HepG2 (cell line): Measurements from ENCODE around the gene SENP5. TPM values are rescaled to one million over a fixed set of nuclear protein-coding genes. Genes with fewer than 3 reads are reported as not detected.

Experiments
- CENPX ChIP-seq: sonication (generic); formaldehyde crosslinking; IDR thresholded peaks from 2 replicates; pipeline ENCODE4 v1.9.0; 2021; ENCODE audit warnings: mild to moderate bottlenecking, missing genetic modification reagents, moderate library complexity
- KAT8 ChIP-seq: IDR thresholded peaks from 2 replicates; pipeline ENCODE4 v1.6.1; 2016; ENCODE audit warnings: missing genetic modification reagents, missing compliant biosample characterization
- MED1 ChIP-seq: sonication (generic); formaldehyde crosslinking; IDR thresholded peaks from 2 replicates; pipeline ENCODE4 v1.4.0; 2020; ENCODE audit warnings: missing genetic modification reagents
- ZFYVE20 ChIP-seq: sonication (generic); formaldehyde crosslinking; IDR thresholded peaks from 2 replicates; pipeline ENCODE4 v1.8.0; 2023; ENCODE audit warnings: low read depth, mild to moderate bottlenecking, moderate library complexity, missing genetic modification reagents, borderline replicate concordance
- ZNF10 ChIP-seq: sonication (generic); formaldehyde crosslinking; IDR thresholded peaks from 2 replicates; pipeline ENCODE4 v1.4.0; 2020; ENCODE audit warnings: mild to moderate bottlenecking, low read depth, missing genetic modification reagents, borderline replicate concordance
- ZNF333 ChIP-seq: sonication (generic); formaldehyde crosslinking; IDR thresholded peaks from 2 replicates; pipeline ENCODE4 v1.4.0; 2020; ENCODE audit warnings: mild to moderate bottlenecking, missing genetic modification reagents, borderline replicate concordance
- ZNF746 ChIP-seq: sonication (generic); formaldehyde crosslinking; IDR thresholded peaks from 2 replicates; pipeline ENCODE4 v1.8.0; 2022; ENCODE audit warnings: mild to moderate bottlenecking, missing genetic modification reagents
- polyA plus RNA-seq, 8 experiments: library from polyadenylated mRNA; depleted of rRNA in 3 of 8; stranded (reverse) in 7 of 8; unstranded in 1 of 8; fragments of >200 nt; fragmentation: Illumina TruSeq in 4 of 8; extraction: Trizol in 4 of 8; gene quantifications; 2 replicates each; pipeline versions ENCODE4 v1.2.1 to v1.2.3, GENCODE V29; 2011 to 2016; ENCODE audit warnings: low read depth in 4 of 8, missing spikeins in 1 of 8, mixed read lengths in 1 of 8; ENCODE audit not compliant: insufficient read depth in 1 of 8
- total RNA-seq, 5 experiments: library from RNA; depleted of rRNA; stranded (reverse); fragments of >200 nt; fragmentation: Illumina TruSeq; extraction: Trizol; gene quantifications; 2 replicates each; pipeline ENCODE4 v1.2.3, GENCODE V29; 2016; ENCODE audit warnings: low read depth in 1 of 5
- TF ChIP-seq, protein P1 (sequence below): sonication (generic); formaldehyde crosslinking; IDR thresholded peaks from 2 replicates; pipeline ENCODE4 v1.4.0; 2020; ENCODE audit warnings: missing genetic modification reagents, borderline replicate concordance
- TF ChIP-seq, protein P2 (sequence below): sonication (generic); formaldehyde crosslinking; conservative IDR thresholded peaks from 2 replicates; pipeline ENCODE4 v1.8.1; 2023; ENCODE audit warnings: missing genetic modification reagents
- TF ChIP-seq, protein P3 (sequence below): sonication (generic); formaldehyde crosslinking; IDR thresholded peaks from 2 replicates; pipeline ENCODE4 v1.5.0; 2020; ENCODE audit warnings: mild to moderate bottlenecking, missing genetic modification reagents, borderline replicate concordance
- TF ChIP-seq, protein P4 (sequence below): sonication (generic); formaldehyde crosslinking; IDR thresholded peaks from 2 replicates; pipeline ENCODE4 v1.4.0; 2020; ENCODE audit warnings: missing genetic modification reagents
- TF ChIP-seq, protein P5 (sequence below): IDR thresholded peaks from 2 replicates; pipeline ENCODE4 v1.6.1; 2016; ENCODE audit warnings: low read depth, borderline replicate concordance

Gene SENP5
- total and polyA plus RNA-seq, 2 of the 13 experiments (the other 11 are each of a cell fraction or from before 2014, with no cell fraction given): 17.6 to 30.9 TPM

DNA sequence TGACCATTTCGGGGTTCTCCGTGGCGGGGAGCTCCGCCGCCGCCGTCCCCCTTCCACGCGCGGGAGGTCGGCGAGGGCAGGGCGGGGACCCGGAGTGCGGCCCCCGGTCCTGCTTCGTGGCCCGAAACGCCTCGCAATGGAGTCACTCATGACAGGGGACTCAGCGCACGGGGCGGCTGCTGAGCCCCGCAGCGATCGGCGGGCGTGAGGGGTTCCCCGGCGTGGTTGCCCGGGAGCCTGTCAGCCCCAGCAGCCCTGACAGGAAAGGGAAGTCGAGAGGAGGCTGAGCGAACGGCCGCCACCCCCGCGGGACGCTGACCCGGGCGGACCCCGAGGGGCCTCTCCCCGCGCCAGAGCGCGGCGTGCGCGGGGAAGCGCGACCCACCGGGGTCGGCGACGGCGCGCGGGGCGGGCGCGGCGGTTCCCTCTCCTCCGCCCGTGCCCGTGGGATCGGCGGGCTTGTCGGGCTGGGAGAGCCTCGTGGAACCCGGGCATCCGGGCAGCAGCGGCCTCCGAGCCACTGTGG lies 101.5 kb downstream of the SENP5 start (continued):
- TF ChIP-seq, protein P1, sequence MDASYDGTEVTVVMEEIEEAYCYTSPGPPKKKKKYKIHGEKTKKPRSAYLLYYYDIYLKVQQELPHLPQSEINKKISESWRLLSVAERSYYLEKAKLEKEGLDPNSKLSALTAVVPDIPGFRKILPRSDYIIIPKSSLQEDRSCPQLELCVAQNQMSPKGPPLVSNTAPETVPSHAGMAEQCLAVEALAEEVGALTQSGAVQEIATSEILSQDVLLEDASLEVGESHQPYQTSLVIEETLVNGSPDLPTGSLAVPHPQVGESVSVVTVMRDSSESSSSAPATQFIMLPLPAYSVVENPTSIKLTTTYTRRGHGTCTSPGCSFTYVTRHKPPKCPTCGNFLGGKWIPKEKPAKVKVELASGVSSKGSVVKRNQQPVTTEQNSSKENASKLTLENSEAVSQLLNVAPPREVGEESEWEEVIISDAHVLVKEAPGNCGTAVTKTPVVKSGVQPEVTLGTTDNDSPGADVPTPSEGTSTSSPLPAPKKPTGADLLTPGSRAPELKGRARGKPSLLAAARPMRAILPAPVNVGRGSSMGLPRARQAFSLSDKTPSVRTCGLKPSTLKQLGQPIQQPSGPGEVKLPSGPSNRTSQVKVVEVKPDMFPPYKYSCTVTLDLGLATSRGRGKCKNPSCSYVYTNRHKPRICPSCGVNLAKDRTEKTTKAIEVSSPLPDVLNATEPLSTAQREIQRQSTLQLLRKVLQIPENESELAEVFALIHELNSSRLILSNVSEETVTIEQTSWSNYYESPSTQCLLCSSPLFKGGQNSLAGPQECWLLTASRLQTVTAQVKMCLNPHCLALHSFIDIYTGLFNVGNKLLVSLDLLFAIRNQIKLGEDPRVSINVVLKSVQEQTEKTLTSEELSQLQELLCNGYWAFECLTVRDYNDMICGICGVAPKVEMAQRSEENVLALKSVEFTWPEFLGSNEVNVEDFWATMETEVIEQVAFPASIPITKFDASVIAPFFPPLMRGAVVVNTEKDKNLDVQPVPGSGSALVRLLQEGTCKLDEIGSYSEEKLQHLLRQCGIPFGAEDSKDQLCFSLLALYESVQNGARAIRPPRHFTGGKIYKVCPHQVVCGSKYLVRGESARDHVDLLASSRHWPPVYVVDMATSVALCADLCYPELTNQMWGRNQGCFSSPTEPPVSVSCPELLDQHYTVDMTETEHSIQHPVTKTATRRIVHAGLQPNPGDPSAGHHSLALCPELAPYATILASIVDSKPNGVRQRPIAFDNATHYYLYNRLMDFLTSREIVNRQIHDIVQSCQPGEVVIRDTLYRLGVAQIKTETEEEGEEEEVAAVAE (CRISPR knock-in tag): peak; percentile 23; the same call in 1 of the 2 replicates
- TF ChIP-seq, protein P2, sequence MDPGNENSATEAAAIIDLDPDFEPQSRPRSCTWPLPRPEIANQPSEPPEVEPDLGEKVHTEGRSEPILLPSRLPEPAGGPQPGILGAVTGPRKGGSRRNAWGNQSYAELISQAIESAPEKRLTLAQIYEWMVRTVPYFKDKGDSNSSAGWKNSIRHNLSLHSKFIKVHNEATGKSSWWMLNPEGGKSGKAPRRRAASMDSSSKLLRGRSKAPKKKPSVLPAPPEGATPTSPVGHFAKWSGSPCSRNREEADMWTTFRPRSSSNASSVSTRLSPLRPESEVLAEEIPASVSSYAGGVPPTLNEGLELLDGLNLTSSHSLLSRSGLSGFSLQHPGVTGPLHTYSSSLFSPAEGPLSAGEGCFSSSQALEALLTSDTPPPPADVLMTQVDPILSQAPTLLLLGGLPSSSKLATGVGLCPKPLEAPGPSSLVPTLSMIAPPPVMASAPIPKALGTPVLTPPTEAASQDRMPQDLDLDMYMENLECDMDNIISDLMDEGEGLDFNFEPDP: peak; percentile 69; the same call in 1 of the 2 replicates
- TF ChIP-seq CENPX (CRISPR knock-in tag) (no peak), ZFYVE20 (CRISPR knock-in tag) (0 out of 2 replicates have a peak, but pooled peaks have one; percentile 31), ZNF333 (CRISPR knock-in tag) (0 out of 2 replicates have a peak, but pooled peaks have one; percentile 49), KAT8 (no peak), ZNF746 (CRISPR knock-in tag) (no peak), MED1 (CRISPR knock-in tag) (0 out of 2 replicates have a peak, but pooled peaks have one; percentile 19), ZNF10 (CRISPR knock-in tag) (no peak)
- TF ChIP-seq, protein P3, sequence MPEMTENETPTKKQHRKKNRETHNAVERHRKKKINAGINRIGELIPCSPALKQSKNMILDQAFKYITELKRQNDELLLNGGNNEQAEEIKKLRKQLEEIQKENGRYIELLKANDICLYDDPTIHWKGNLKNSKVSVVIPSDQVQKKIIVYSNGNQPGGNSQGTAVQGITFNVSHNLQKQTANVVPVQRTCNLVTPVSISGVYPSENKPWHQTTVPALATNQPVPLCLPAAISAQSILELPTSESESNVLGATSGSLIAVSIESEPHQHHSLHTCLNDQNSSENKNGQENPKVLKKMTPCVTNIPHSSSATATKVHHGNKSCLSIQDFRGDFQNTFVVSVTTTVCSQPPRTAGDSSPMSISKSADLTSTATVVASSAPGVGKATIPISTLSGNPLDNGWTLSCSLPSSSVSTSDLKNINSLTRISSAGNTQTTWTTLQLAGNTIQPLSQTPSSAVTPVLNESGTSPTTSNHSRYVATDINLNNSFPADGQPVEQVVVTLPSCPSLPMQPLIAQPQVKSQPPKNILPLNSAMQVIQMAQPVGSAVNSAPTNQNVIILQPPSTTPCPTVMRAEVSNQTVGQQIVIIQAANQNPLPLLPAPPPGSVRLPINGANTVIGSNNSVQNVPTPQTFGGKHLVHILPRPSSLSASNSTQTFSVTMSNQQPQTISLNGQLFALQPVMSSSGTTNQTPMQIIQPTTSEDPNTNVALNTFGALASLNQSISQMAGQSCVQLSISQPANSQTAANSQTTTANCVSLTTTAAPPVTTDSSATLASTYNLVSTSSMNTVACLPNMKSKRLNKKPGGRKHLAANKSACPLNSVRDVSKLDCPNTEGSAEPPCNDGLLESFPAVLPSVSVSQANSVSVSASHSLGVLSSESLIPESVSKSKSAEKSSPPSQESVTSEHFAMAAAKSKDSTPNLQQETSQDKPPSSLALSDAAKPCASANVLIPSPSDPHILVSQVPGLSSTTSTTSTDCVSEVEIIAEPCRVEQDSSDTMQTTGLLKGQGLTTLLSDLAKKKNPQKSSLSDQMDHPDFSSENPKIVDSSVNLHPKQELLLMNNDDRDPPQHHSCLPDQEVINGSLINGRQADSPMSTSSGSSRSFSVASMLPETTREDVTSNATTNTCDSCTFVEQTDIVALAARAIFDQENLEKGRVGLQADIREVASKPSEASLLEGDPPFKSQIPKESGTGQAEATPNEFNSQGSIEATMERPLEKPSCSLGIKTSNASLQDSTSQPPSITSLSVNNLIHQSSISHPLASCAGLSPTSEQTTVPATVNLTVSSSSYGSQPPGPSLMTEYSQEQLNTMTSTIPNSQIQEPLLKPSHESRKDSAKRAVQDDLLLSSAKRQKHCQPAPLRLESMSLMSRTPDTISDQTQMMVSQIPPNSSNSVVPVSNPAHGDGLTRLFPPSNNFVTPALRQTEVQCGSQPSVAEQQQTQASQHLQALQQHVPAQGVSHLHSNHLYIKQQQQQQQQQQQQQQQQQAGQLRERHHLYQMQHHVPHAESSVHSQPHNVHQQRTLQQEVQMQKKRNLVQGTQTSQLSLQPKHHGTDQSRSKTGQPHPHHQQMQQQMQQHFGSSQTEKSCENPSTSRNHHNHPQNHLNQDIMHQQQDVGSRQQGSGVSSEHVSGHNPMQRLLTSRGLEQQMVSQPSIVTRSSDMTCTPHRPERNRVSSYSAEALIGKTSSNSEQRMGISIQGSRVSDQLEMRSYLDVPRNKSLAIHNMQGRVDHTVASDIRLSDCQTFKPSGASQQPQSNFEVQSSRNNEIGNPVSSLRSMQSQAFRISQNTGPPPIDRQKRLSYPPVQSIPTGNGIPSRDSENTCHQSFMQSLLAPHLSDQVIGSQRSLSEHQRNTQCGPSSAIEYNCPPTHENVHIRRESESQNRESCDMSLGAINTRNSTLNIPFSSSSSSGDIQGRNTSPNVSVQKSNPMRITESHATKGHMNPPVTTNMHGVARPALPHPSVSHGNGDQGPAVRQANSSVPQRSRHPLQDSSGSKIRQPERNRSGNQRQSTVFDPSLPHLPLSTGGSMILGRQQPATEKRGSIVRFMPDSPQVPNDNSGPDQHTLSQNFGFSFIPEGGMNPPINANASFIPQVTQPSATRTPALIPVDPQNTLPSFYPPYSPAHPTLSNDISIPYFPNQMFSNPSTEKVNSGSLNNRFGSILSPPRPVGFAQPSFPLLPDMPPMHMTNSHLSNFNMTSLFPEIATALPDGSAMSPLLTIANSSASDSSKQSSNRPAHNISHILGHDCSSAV (CRISPR knock-in tag): no peak
- TF ChIP-seq, protein P4, sequence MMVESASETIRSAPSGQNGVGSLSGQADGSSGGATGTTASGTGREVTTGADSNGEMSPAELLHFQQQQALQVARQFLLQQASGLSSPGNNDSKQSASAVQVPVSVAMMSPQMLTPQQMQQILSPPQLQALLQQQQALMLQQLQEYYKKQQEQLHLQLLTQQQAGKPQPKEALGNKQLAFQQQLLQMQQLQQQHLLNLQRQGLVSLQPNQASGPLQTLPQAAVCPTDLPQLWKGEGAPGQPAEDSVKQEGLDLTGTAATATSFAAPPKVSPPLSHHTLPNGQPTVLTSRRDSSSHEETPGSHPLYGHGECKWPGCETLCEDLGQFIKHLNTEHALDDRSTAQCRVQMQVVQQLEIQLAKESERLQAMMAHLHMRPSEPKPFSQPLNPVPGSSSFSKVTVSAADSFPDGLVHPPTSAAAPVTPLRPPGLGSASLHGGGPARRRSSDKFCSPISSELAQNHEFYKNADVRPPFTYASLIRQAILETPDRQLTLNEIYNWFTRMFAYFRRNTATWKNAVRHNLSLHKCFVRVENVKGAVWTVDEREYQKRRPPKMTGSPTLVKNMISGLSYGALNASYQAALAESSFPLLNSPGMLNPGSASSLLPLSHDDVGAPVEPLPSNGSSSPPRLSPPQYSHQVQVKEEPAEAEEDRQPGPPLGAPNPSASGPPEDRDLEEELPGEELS: no peak
- TF ChIP-seq, protein P5, sequence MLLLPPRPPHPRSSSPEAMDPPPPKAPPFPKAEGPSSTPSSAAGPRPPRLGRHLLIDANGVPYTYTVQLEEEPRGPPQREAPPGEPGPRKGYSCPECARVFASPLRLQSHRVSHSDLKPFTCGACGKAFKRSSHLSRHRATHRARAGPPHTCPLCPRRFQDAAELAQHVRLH (CRISPR knock-in tag): 0 out of 2 replicates have a peak, but pooled peaks have one; percentile 27
